Measurements from ENCODE around the gene CXXC4.

The CXXC4 gene

DNA sequence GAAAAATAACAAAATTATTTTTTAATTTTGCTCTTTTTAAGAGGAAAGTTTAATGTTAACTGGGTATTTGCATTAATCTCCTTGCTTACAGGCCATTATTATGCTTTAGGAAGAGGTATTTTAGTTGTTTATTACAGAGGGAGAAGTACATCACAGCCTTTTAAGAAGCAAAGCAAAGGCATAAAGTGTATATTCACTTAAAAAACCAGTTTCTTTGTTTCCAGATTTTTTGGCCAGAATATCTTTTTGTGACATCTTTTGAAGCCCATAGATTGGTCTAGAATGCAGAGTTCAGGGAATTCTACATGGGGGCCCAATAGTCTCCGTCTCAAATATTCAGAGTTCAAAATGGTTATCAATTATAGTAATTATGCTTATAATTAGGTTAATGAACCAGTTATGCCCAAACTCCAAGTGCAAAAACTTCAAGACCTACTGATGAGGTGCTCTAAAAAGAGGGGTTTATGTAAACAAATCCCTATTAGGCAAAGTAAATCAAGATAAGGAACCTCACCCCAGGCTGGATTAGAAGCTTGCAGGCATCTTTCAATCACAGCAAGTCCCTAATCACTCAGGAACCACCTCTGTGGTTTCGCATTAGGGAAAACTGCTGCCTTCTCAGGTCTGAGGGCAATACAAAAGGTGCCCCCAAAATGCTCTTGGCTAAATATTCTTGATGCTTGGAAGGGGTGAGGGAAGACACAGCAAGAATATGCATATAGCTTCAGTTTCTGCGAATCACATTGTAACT lies 1.4 kb downstream of the CXXC4 start:
- H3K4me3 ChIP-seq (ENCODE audit: insufficient read depth in 1 of 2, low read depth in 1 of 2, low read length in 2 of 2) = no peak overlapping the region
- no peak overlapping the region for H4K91ac ChIP-seq (ENCODE audit: low read length)
- peaks cover 0 to 42% of the 10 kb centered on the region in 2 experiments for H3K27me3 ChIP-seq (ENCODE audit: control insufficient read depth in 1 of 2, insufficient read depth in 1 of 2, low read length in 2 of 2)
- no peak for DNase-seq
- H3K27ac ChIP-seq (ENCODE audit: low read length, poor library complexity, severe bottlenecking) = no peak overlapping the region
- no peak overlapping the region for H3K23ac ChIP-seq (ENCODE audit: low read length in 2 of 2)
- H2BK12ac ChIP-seq (ENCODE audit: low read length in 2 of 2) = no peak overlapping the region
- no peak overlapping the region for H2BK15ac ChIP-seq (ENCODE audit: low read depth, poor library complexity, severe bottlenecking)
- H3K4me2 ChIP-seq (ENCODE audit: low read length, poor library complexity, severe bottlenecking) = peak overlapping the region; percentile 14
- H4K8ac ChIP-seq (ENCODE audit: low read length) = no peak overlapping the region
- H2BK5ac ChIP-seq (ENCODE audit: low read depth, low read length, poor library complexity, severe bottlenecking) = no peak overlapping the region
- H2AK5ac ChIP-seq (ENCODE audit: low read length, severe bottlenecking) = no peak overlapping the region
- no peaks in the 10 kb centered on the region for H3K9me3 ChIP-seq (ENCODE audit: control insufficient read depth, low read length)
- WGBS = 20% methylated on average over 1 of the region's 3 CpGs
- no peak overlapping the region for H2AFZ ChIP-seq (ENCODE audit: low read depth, low read length)
- H3K79me1 ChIP-seq (replicated peaks; ENCODE audit: low read length, poor library complexity, severe bottlenecking) = no peaks in the 10 kb centered on the region
- H3K36me3 ChIP-seq (ENCODE audit: control insufficient read depth in 1 of 2, insufficient read depth in 2 of 2, low read depth in 1 of 2, low read length in 2 of 2) = no peaks in the 10 kb centered on the region
- H3K9ac ChIP-seq (ENCODE audit: low read length) = no peak overlapping the region
- H3K18ac ChIP-seq (ENCODE audit: low read depth in 1 of 2, low read length in 2 of 2) = no peak overlapping the region
- H2BK120ac ChIP-seq (ENCODE audit: low read depth, low read length) = no peak overlapping the region
- H3K4ac ChIP-seq (ENCODE audit: low read depth in 1 of 2, low read length in 2 of 2) = peak overlapping the region; percentile 30 to 64
- no peak overlapping the region for H3K14ac ChIP-seq (ENCODE audit: low read length in 2 of 2)
- peaks cover 5% of the 10 kb centered on the region for H3K4me1 ChIP-seq (ENCODE audit: control insufficient read depth, insufficient read depth, low read depth, low read length)

DNA sequence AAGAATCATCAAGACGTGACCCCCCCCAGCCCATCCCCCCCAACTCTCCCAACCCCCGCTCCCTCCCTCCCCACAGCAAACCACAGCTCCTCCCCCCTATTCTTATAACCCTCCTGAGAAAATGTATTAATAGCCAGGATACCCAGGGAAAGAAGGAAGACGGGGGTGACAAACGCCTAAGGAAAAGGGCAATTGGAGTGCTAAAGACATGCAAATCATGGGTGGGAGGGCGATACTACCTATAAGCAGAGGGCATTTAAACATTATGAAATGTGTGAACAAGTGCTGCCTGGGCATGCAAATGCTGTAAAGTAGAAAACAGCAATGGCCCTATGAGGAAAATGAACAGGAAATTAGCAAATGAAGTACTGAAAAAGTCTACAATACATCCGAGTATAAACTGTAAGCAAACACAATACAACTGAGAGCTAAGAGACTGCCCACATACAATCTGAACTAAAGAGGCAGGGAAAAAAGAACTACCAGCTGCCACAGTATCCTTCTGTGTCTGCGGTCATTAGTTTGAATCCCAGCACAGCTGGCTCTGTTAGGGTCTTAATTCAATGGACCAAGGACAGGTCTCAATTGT lies 2.4 kb downstream of the CXXC4 start:
- Histone ChIP-seq H3K23ac (ENCODE audit: low read length in 2 of 2) (no peak overlapping the region), H3K18ac (ENCODE audit: low read depth in 1 of 2, low read length in 2 of 2) (no peak overlapping the region), H2AFZ (ENCODE audit: low read depth, low read length) (no peak overlapping the region), H3K27ac (ENCODE audit: low read length, poor library complexity, severe bottlenecking) (peak overlapping the region; percentile 26), H3K4me1 (ENCODE audit: control insufficient read depth, insufficient read depth, low read depth, low read length) (peaks cover 5% of the 10 kb centered on the region), H4K8ac (ENCODE audit: low read length) (no peak overlapping the region), H2BK5ac (ENCODE audit: low read depth, low read length, poor library complexity, severe bottlenecking) (no peak overlapping the region), H4K91ac (ENCODE audit: low read length) (no peak overlapping the region), H3K79me1 (replicated peaks; ENCODE audit: low read length, poor library complexity, severe bottlenecking) (no peaks in the 10 kb centered on the region), H2BK120ac (ENCODE audit: low read depth, low read length) (no peak overlapping the region), H3K27me3 (ENCODE audit: control insufficient read depth in 1 of 2, insufficient read depth in 1 of 2, low read length in 2 of 2) (peaks cover 0 to 45% of the 10 kb centered on the region in 2 experiments), H3K4me2 (ENCODE audit: low read length, poor library complexity, severe bottlenecking) (peak overlapping the region; percentile 75), H3K9ac (ENCODE audit: low read length) (no peak overlapping the region), H2BK15ac (ENCODE audit: low read depth, poor library complexity, severe bottlenecking) (peak overlapping the region; percentile 0), H3K36me3 (ENCODE audit: control insufficient read depth in 1 of 2, insufficient read depth in 2 of 2, low read depth in 1 of 2, low read length in 2 of 2) (no peaks in the 10 kb centered on the region), H3K14ac (ENCODE audit: low read length in 2 of 2) (no peak overlapping the region), H2AK5ac (ENCODE audit: low read length, severe bottlenecking) (no peak overlapping the region), H2BK12ac (ENCODE audit: low read length in 2 of 2) (no peak overlapping the region), H3K9me3 (ENCODE audit: control insufficient read depth, low read length) (no peaks in the 10 kb centered on the region), H3K4ac (ENCODE audit: low read depth in 1 of 2, low read length in 2 of 2) (peak overlapping the region in 1 of 2 experiments; percentile 43), H3K4me3 (ENCODE audit: insufficient read depth in 1 of 2, low read depth in 1 of 2, low read length in 2 of 2) (no peak overlapping the region)
- DNase-seq = peak; percentile 54
- 5% methylated on average over 6 of the region's 7 CpGs for WGBS

DNA sequence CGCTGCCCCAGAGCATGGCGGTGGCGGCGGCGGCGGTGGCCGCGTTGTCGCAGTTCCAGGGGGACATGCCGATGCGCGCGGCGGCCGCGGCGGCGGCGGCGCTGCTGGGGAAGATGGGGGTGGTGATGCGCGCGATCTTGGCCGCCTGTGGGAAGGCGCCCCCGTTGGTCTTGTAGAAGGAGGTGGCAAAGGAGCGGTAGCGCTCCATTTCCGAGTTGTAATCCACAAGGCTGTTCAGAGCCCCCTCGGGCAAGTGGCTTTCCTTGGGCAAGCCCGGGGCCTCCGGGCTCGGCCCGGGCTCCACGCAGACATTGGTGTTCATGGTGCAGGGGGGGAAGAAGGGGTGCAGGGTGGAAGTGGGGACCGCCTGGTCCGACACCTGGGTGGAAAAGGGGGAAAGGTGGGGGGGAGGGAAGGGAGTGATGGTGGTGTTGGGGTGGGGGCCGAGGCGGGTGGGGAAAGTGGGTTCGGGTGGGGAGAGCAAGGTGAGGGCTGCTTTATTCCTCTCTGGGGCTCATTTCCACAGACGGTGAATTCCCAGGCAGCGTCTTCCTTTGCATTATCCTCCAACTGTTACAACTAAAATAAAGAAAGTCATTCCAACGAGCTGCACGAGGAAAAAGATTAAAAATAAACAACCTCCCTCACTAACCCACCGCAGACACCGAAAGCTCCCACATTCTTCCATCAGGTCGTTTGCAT lies 3.1 kb downstream of the CXXC4 start:
- H3K27me3 ChIP-seq (ENCODE audit: control insufficient read depth in 1 of 2, insufficient read depth in 1 of 2, low read length in 2 of 2) = peaks cover 0 to 45% of the 10 kb centered on the region in 2 experiments
- 0% methylated on average over 27 of the region's 47 CpGs for WGBS

More for the DNA sequence above, 3.1 kb downstream of the CXXC4 start:
- Histone ChIP-seq H3K14ac (ENCODE audit: low read length in 2 of 2) (peak overlapping the region in 1 of 2 experiments; percentile 95), H4K91ac (ENCODE audit: low read length) (peak overlapping the region; percentile 93), H3K79me1 (replicated peaks; ENCODE audit: low read length, poor library complexity, severe bottlenecking) (no peaks in the 10 kb centered on the region), H3K23ac (ENCODE audit: low read length in 2 of 2) (peak overlapping the region in 1 of 2 experiments; percentile 16), H2AFZ (ENCODE audit: low read depth, low read length) (no peak overlapping the region), H3K36me3 (ENCODE audit: control insufficient read depth in 1 of 2, insufficient read depth in 2 of 2, low read depth in 1 of 2, low read length in 2 of 2) (no peaks in the 10 kb centered on the region), H2BK120ac (ENCODE audit: low read depth, low read length) (peak overlapping the region; percentile 92), H2BK15ac (ENCODE audit: low read depth, poor library complexity, severe bottlenecking) (peak overlapping the region; percentile 94), H3K9ac (ENCODE audit: low read length) (no peak overlapping the region), H4K8ac (ENCODE audit: low read length) (peak overlapping the region; percentile 82), H3K4me3 (ENCODE audit: insufficient read depth in 1 of 2, low read depth in 1 of 2, low read length in 2 of 2) (peak overlapping the region; percentile 74 to 78), H3K27ac (ENCODE audit: low read length, poor library complexity, severe bottlenecking) (peak overlapping the region; percentile 10), H3K4me1 (ENCODE audit: control insufficient read depth, insufficient read depth, low read depth, low read length) (peaks cover 5% of the 10 kb centered on the region), H3K4ac (ENCODE audit: low read depth in 1 of 2, low read length in 2 of 2) (peak overlapping the region; percentile 46 to 94), H2BK5ac (ENCODE audit: low read depth, low read length, poor library complexity, severe bottlenecking) (no peak overlapping the region), H3K9me3 (ENCODE audit: control insufficient read depth, low read length) (no peaks in the 10 kb centered on the region), H2BK12ac (ENCODE audit: low read length in 2 of 2) (no peak overlapping the region), H3K4me2 (ENCODE audit: low read length, poor library complexity, severe bottlenecking) (peak overlapping the region; percentile 75), H3K18ac (ENCODE audit: low read depth in 1 of 2, low read length in 2 of 2) (peak overlapping the region; percentile 91 to 92), H2AK5ac (ENCODE audit: low read length, severe bottlenecking) (no peak overlapping the region)
- DNase-seq = peak; percentile 65

Data from mesenchymal stem cell (in vitro differentiated cells and primary cell).